ENCODE data around the gene RRP36.

The RRP36 gene

DNA sequence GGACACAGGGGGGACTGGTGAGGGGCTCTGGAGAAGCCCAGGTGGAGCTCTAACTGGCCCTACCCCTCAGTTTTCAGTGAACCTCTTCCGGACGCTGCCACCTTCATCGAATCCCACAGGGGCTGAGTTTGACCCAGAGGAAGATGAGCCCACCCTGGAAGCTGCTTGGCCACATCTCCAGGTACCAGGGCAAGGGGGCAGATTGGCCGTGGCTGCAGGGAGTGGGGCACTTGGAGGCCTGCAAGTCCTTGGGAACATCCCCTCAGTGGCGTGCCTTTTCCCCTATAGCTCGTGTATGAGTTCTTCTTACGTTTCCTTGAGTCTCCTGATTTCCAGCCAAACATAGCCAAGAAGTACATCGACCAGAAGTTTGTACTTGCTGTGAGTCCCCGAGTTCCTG lies 14.3 kb upstream of the RRP36 start:
- no peak for DNase-seq (ENCODE audit: low spot score)

GRCh38 chr6:43009124-43009523 lies 12.3 kb upstream of the RRP36 start:
- peak; percentile 80 for DNase-seq (ENCODE audit: low spot score)

- DNase-seq (ENCODE audit: low spot score), result no peak
These were observed 10.2 kb upstream of the RRP36 start for GRCh38 chr6:43011207-43011606.

DNA sequence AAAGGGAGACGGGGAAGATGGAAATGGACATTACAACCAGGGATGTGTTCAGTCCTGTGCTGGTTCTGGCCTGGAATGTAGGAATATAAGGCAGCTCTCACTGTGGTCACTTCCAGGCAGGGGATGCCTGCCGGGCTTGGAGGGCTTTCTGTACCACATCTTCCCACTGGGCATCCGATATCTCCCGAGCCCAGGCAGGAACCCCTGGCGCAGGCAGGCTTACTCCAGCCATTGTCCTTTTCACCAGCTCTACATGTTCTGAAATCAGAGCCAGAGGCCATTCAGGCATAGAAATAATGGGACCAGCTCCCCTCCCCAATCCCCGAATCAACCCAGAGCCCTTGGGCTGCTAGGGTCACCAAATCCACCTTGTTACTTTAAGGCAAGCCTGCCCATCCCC lies 9.1 kb upstream of the RRP36 start:
- no peak for DNase-seq (ENCODE audit: low spot score)

DNA sequence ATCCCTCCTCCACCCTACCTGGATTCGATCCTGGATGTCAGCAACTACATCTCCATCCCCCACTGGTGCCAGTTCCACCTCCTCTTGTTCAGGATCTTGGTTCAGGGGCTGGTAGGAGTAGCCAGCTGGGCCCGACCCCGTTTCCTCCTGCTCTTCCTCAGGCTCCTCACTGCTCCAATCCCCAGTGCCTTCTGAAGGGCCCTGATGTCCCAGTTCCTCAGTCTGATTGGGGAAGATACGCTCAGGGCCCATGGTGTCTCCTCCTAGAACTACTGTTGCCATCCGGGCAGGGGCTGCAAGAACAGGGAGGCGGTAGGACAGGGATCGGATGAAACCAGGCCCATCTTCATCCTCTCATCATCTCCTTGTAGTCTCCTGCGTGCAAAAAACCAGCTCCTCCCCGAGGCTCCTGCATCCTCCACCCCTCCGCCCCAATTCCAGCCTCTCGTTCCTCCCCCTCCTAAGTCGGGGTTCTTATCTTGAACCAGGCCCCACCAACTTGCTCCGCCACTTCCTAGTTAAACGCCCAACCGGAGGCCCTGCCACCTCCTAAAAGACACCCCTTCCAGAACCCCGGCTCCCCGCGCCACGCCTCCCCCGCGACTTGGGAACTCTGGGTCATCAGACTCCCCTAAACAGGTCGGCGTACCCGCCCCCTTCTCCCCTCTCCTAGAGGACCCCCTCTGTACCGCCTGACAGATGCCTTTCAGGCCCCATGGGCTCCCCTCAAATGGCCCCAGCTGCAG lies 8.2 kb upstream of the RRP36 start:
- DNase-seq (ENCODE audit: low spot score), result peak; percentile 22

- peak; percentile 100 for DNase-seq (ENCODE audit: low spot score)
These were observed 7.5 kb upstream of the RRP36 start, which contains the start of the genes KLHDC3 and MEA1 for GRCh38 chr6:43013843-43014433. Gene KLHDC3, plus strand, starts transcription at chr6:43014249. Its CDS starts 2,944 bp downstream, at chr6:43017193. Gene MEA1, minus strand, starts transcription at chr6:43013946. Its CDS starts 133 bp downstream, at chr6:43013813.

DNA sequence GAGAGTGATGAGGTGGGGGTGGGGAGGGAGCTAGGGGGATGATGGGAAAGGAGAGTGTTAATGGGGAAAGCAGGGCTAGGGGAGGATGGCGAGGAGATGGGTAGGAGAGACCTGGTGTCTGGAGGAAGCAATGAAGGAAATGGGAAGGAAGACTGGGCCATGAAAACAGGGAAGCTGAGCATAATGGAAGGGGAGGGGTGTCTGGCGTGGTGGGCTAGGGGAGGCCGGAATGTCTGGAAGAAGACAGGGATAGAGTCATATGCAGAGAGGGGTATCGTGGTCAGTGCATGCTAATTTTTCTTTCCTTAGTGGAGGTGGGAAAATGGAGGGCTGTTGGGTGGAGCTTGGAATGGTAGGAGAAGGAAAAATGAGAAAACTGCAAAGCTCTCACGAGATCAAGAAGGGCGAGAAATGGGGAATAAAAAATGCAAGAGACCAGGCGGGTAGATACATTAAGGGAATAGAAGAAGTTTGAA lies 7.0 kb upstream of the RRP36 start:
- DNase-seq (ENCODE audit: low spot score), result peak; percentile 20

GRCh38 chr6:43016176-43016942 lies 5.1 kb upstream of the RRP36 start:
- no peak for DNase-seq (ENCODE audit: low spot score)

GRCh38 chr6:43016943-43017334 lies 4.5 kb upstream of the RRP36 start:
- DNase-seq (ENCODE audit: low spot score), result no peak

- no peak for DNase-seq (ENCODE audit: low spot score)
These were observed 2.3 kb upstream of the RRP36 start for GRCh38 chr6:43019152-43019551.

GRCh38 chr6:43020052-43020705 lies 1.2 kb upstream of the RRP36 start:
- no peak for DNase-seq (ENCODE audit: low spot score)

- DNase-seq (ENCODE audit: low spot score), result no peak
These were observed 576 bp upstream of the RRP36 start for GRCh38 chr6:43020847-43021246.

DNA sequence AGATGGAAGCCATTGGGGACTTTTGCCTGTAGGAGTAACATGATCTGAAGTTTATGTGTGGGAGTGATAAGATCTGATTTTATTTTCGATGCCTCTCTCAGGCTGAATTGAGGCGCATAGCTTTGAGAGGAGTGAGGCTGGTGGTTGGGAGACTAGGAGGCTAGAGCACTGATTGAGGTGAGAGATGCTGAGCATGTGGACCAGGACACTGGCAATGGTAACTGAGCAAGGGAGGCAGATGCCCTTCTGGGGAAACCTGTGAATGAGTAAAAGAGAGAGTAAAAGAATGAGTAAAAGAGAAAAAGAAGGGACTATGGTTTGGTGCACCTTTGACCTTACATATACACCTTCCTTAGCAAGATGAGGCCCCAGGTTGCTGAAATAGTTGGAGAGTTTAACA lies 3.0 kb downstream of the RRP36 start:
- no peak for DNase-seq (ENCODE audit: low spot score)

GRCh38 chr6:43026365-43026764 lies 4.9 kb downstream of the RRP36 start:
- DNase-seq (ENCODE audit: low spot score), result no peak

DNA sequence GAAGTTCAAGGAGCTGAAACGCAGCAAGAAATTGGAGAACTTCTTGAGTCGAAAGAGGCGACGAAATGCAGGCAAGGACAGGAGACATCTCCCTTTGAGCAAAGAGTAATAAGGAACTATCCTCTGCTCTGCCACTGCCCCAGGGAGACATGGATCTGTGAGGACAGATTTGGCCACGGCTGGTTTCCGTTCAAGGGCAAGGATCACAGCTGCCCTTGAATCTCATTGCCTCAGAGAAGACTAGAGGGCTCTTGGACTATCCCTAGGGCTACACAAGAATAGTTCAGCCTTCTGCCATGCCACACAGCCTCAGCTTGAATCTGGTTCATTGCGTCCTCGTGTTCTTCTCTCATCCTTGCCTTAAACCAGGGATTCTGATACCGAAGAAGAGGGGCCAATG lies 7.7 kb downstream of the RRP36 start:
- no peak for DNase-seq (ENCODE audit: low spot score)

DNA sequence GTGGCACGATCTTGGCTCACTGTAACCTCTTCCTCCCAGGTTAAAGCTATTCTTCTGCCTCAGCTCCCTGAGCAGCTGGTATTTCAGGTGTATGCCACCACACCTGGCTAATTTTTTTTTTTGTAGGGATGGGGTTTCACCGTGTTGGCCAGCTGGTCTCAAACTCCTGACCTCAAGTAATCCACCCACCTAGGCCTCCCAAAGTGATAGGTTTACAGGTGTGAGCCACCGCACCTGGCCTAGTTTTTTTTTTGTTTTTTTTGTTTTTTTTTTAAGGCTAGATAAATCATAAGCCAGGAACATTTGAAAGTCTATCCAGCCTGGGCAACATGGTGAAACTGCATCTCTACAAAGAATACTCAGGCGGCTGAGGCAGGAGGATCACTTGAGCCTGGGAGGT lies 10.9 kb downstream of the RRP36 start:
- no peak for DNase-seq (ENCODE audit: low spot score)

- no peak for DNase-seq (ENCODE audit: low spot score)
These were observed 12.2 kb downstream of the RRP36 start for GRCh38 chr6:43033496-43034189.

- no peak for DNase-seq (ENCODE audit: low spot score)
These were observed 12.7 kb downstream of the RRP36 start for GRCh38 chr6:43034190-43034525.

- no peak for DNase-seq (ENCODE audit: low spot score)
These were observed 14.2 kb downstream of the RRP36 start for GRCh38 chr6:43035495-43036194.

DNA sequence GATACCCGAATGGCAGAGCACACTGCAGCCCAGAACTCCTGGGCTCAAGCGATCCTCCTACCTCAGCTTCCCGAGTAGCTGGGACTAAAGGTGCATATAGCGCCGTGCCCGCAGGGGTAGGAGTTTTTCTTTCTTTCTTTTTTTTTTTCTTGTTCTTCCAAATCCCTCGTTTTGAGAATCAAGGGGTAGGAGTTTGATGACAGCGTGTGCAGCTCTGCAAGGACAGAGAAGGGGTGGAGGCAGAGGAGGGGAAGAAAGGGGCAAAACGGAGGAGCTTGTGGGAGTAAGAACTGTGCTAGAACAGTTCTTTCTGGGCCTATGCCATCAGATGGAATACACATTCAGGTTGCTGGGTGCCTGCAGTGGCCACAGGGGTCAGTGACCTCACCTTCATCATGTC lies 15.3 kb downstream of the RRP36 start:
- DNase-seq (ENCODE audit: low spot score), result no peak

GRCh38 chr6:43037197-43037596 lies 15.8 kb downstream of the RRP36 start:
- DNase-seq (ENCODE audit: low spot score), result no peak
